Thymus (tissue), 11 donors: ENCODE measurements around the gene PRODH. TPM values are rescaled to one million over a fixed set of nuclear protein-coding genes. Genes with fewer than 3 reads are reported as not detected.
"Not testable (repeated sequence)": the region's sequence is repeated elsewhere in the genome, so short reads cannot be mapped to it uniquely, and the experiment has no call there.

Experiments
- DNase-seq, 9 donors: peaks; one replicate each; pipeline ENCODE4 v3.0.0-alpha.2; 2013; ENCODE audit warnings: low spot score in 9 of 9, low read depth in 6 of 9, missing footprints in 1 of 9
- H3K27ac ChIP-seq, 2 donors: one replicate each; pipeline ENCODE4 v1.5.1; 2013; ENCODE audit warnings: control low read depth in 1 of 2, low read depth in 1 of 2, low read length in 1 of 2, mild to moderate bottlenecking in 1 of 2, moderate library complexity in 1 of 2
- H3K27me3 ChIP-seq, 2 donors: one replicate each; pipeline ENCODE4 v1.5.1; 2013; ENCODE audit warnings: low read length in 1 of 2; ENCODE audit not compliant: control insufficient read depth in 2 of 2, insufficient read depth in 1 of 2
- H3K36me3 ChIP-seq, 2 donors: one replicate each; pipeline ENCODE4 v1.5.1; 2013; ENCODE audit warnings: low read length in 1 of 2, mild to moderate bottlenecking in 1 of 2, moderate library complexity in 1 of 2; ENCODE audit not compliant: control insufficient read depth in 2 of 2, insufficient read depth in 2 of 2
- H3K4me1 ChIP-seq, 2 donors: one replicate each; pipeline ENCODE4 v1.5.1; 2013; ENCODE audit warnings: low read length in 2 of 2; ENCODE audit not compliant: control insufficient read depth in 2 of 2, insufficient read depth in 2 of 2
- H3K4me3 ChIP-seq, 2 donors: one replicate each; pipeline ENCODE4 v1.5.1; 2013; ENCODE audit warnings: low read length in 2 of 2, control low read depth in 1 of 2, mild to moderate bottlenecking in 1 of 2
- H3K9me3 ChIP-seq, 2 donors: one replicate each; pipeline ENCODE4 v1.5.1; 2013; ENCODE audit warnings: low read length in 1 of 2, mild to moderate bottlenecking in 1 of 2; ENCODE audit not compliant: control insufficient read depth in 2 of 2, insufficient read depth in 1 of 2
- WGBS: extraction: QIAGEN DNeasy Blood & Tissue Kit; methylation state at CpG from one replicate; pipeline ENCODE4 v1.1.7; 2013; 5-methylcytosine and 5-hydroxymethylcytosine counted together
- polyA plus RNA-seq: library from polyadenylated mRNA; stranded (reverse); fragments of 200-250 nt; gene quantifications from one replicate; pipeline ENCODE4 v1.2.3, GENCODE V29; 2013
- total RNA-seq: library from RNA; stranded (reverse); fragments of 120-200 nt; gene quantifications from one replicate; pipeline ENCODE4 v1.2.4, GENCODE V29; 2013
- donor health status: healthy.

The PRODH gene
- total and polyA plus RNA-seq, 2 donors: 2.9 to 3.3 TPM

GRCh38 chr22:18947905-18948304 is 11.8 kb upstream of the PRODH start:
- Histone ChIP-seq H3K27ac (no peak overlapping the region), H3K9me3 (no peaks in the 10 kb centered on the region), H3K27me3 (peaks cover 0 to 14% of the 10 kb centered on the region in 2 donors), H3K36me3 (no peaks in the 10 kb centered on the region), H3K4me3 (no peak overlapping the region), H3K4me1 (no peaks in the 10 kb centered on the region)
- no peak for DNase-seq
- 84% methylated on average over 12 of the region's 12 CpGs for WGBS

GRCh38 chr22:18947105-18947504 is 11.0 kb upstream of the PRODH start:
- H3K27ac ChIP-seq, H3K4me3 ChIP-seq, H3K36me3 ChIP-seq, H3K9me3 ChIP-seq, H3K4me1 ChIP-seq, DNase-seq: not testable (repeated sequence)
- H3K27me3 ChIP-seq: peaks cover 0 to 14% of the 10 kb centered on the region in 2 donors
- 48% methylated on average over 3 of the region's 9 CpGs for WGBS

- 60% methylated on average over 5 of the region's 8 CpGs for WGBS
- not testable (repeated sequence) for H3K4me1 ChIP-seq, H3K27me3 ChIP-seq, H3K36me3 ChIP-seq, H3K4me3 ChIP-seq, DNase-seq, H3K27ac ChIP-seq, H3K9me3 ChIP-seq
These were observed 2.6 kb upstream of the PRODH start for GRCh38 chr22:18938691-18939090.

GRCh38 chr22:18934688-18935087 is 1.4 kb downstream of the PRODH start:
- not testable (repeated sequence) for H3K4me1 ChIP-seq, H3K36me3 ChIP-seq, DNase-seq, H3K27me3 ChIP-seq, H3K27ac ChIP-seq, H3K9me3 ChIP-seq, H3K4me3 ChIP-seq
- WGBS: no CpG with 5 or more reads among the region's 7 CpGs

- no CpG with 5 or more reads among the region's 7 CpGs for WGBS
These were observed 2.2 kb downstream of the PRODH start for GRCh38 chr22:18933914-18934313.

GRCh38 chr22:18931905-18932652 is 4.0 kb downstream of the PRODH start:
- Histone ChIP-seq H3K4me3 (no peak overlapping the region), H3K4me1 (no peaks in the 10 kb centered on the region), H3K36me3 (no peaks in the 10 kb centered on the region), H3K27ac (no peak overlapping the region), H3K27me3 (no peaks in the 10 kb centered on the region), H3K9me3 (no peaks in the 10 kb centered on the region)
- no CpG with 5 or more reads among the region's 16 CpGs for WGBS
- DNase-seq: no peak

More at GRCh38 chr22:18933914-18934313, 2.2 kb downstream of the PRODH start:
- Histone ChIP-seq H3K36me3 (no peaks in the 10 kb centered on the region), H3K9me3 (no peaks in the 10 kb centered on the region), H3K27me3 (no peaks in the 10 kb centered on the region), H3K4me3 (no peak overlapping the region), H3K27ac (no peak overlapping the region), H3K4me1 (no peaks in the 10 kb centered on the region)
- DNase-seq: no peak

GRCh38 chr22:18929459-18929858 is 6.6 kb downstream of the PRODH start:
- Histone ChIP-seq H3K4me1 (no peaks in the 10 kb centered on the region), H3K27ac (no peak overlapping the region), H3K36me3 (no peaks in the 10 kb centered on the region), H3K27me3 (no peaks in the 10 kb centered on the region), H3K9me3 (no peaks in the 10 kb centered on the region), H3K4me3 (no peak overlapping the region)
- WGBS: 100% methylated on average over 1 of the region's 5 CpGs
- no peak for DNase-seq

GRCh38 chr22:18927573-18927972 is 8.5 kb downstream of the PRODH start:
- no peak overlapping the region for H3K4me3 ChIP-seq
- no peaks in the 10 kb centered on the region for H3K9me3 ChIP-seq
- no peaks in the 10 kb centered on the region for H3K4me1 ChIP-seq
- no peak for DNase-seq
- no CpG with 5 or more reads among the region's 5 CpGs for WGBS
- no peak overlapping the region for H3K27ac ChIP-seq
- H3K27me3 ChIP-seq: no peaks in the 10 kb centered on the region
- no peaks in the 10 kb centered on the region for H3K36me3 ChIP-seq

- no peak for DNase-seq
- no peaks in the 10 kb centered on the region for H3K9me3 ChIP-seq
- no peaks in the 10 kb centered on the region for H3K36me3 ChIP-seq
- WGBS: no CpG with 5 or more reads among the region's 4 CpGs
- H3K4me1 ChIP-seq: no peaks in the 10 kb centered on the region
- H3K27me3 ChIP-seq: no peaks in the 10 kb centered on the region
- H3K4me3 ChIP-seq: no peak overlapping the region
- H3K27ac ChIP-seq: no peak overlapping the region
These were observed 9.1 kb downstream of the PRODH start for GRCh38 chr22:18927020-18927419.
